Loucy (cell line): ENCODE measurements around the gene COPE.
"Not testable (repeated sequence)": the region's sequence is repeated elsewhere in the genome, so short reads cannot be mapped to it uniquely, and the experiment has no call there.

Source experiments
- H2AFZ ChIP-seq: fragments of 200-600 bp; sonication (generic); 2 replicates; pipeline ENCODE4 v1.6.0; 2016; ENCODE audit warnings: antibody characterized with exemption, mild to moderate bottlenecking, low read length, moderate library complexity
- H3F3A ChIP-seq: fragments of 200-600 bp; 2 replicates; pipeline ENCODE4 v1.6.0; 2016; ENCODE audit warnings: antibody characterized with exemption, low read depth, mild to moderate bottlenecking
- H3K27me3 ChIP-seq: fragments of 200-600 bp; sonication (generic); 2 replicates; pipeline ENCODE4 v1.6.1; 2014; ENCODE audit warnings: low read length, mild to moderate bottlenecking; ENCODE audit not compliant: insufficient read depth, poor library complexity, severe bottlenecking
- H3K36me3 ChIP-seq: fragments of 200-600 bp; sonication (generic); 2 replicates; pipeline ENCODE4 v1.6.1; 2016; ENCODE audit warnings: low read length; ENCODE audit not compliant: insufficient read depth
- H3K4me1 ChIP-seq: fragments of 200-600 bp; sonication (generic); 2 replicates; pipeline ENCODE4 v1.5.1; 2014; ENCODE audit warnings: low read length, mild to moderate bottlenecking; ENCODE audit not compliant: insufficient read depth, poor library complexity, severe bottlenecking
- H3K4me2 ChIP-seq: fragments of 200-600 bp; sonication (generic); 2 replicates; pipeline ENCODE4 v1.6.0; 2014; ENCODE audit warnings: antibody characterized with exemption, low read length, low read depth, mild to moderate bottlenecking; ENCODE audit not compliant: poor library complexity, severe bottlenecking
- H3K4me3 ChIP-seq: fragments of 200-600 bp; sonication (generic); 2 replicates; pipeline ENCODE4 v1.5.1; 2014; ENCODE audit warnings: low read length, mild to moderate bottlenecking, mixed read lengths; ENCODE audit not compliant: poor library complexity, severe bottlenecking
- H3K79me2 ChIP-seq: fragments of 200-600 bp; sonication (generic); 2 replicates; pipeline ENCODE4 v1.6.1; 2014; ENCODE audit warnings: low read length; ENCODE audit not compliant: insufficient read depth
- H3K9ac ChIP-seq: fragments of 200-600 bp; sonication (generic); 2 replicates; pipeline ENCODE4 v1.6.0; 2014; ENCODE audit warnings: mild to moderate bottlenecking, low read depth, low read length, moderate library complexity; ENCODE audit not compliant: poor library complexity, severe bottlenecking
- H3K9me2 ChIP-seq: fragments of 200-600 bp; sonication (generic); replicated peaks from 2 replicates; pipeline ENCODE4 v1.6.1; 2016; ENCODE audit warnings: low read depth, low read length, mixed read lengths
- H3K9me3 ChIP-seq: fragments of 200-600 bp; sonication (generic); 2 replicates; pipeline ENCODE4 v1.6.1; 2014; ENCODE audit warnings: mild to moderate bottlenecking, antibody characterized with exemption, low read length, low read depth; ENCODE audit not compliant: insufficient read depth
- H4K20me1 ChIP-seq: fragments of 200-600 bp; sonication (generic); 2 replicates; pipeline ENCODE4 v1.6.0; 2014; ENCODE audit warnings: antibody characterized with exemption, low read length, mild to moderate bottlenecking; ENCODE audit not compliant: insufficient read depth, poor library complexity, severe bottlenecking
- EZH2phosphoT487 ChIP-seq: fragments of 200-600 bp; IDR thresholded peaks from 2 replicates; pipeline ENCODE4 v1.6.1; 2018; ENCODE audit warnings: antibody characterized with exemption, mild to moderate bottlenecking, moderate library complexity, borderline replicate concordance
- TF ChIP-seq, protein P1 (sequence below): fragments of 200-600 bp; sonication (generic); conservative IDR thresholded peaks from 2 replicates; pipeline ENCODE4 v1.5.1; 2014; ENCODE audit warnings: mild to moderate bottlenecking, antibody characterized with exemption, low read length

Gene COPE

DNA sequence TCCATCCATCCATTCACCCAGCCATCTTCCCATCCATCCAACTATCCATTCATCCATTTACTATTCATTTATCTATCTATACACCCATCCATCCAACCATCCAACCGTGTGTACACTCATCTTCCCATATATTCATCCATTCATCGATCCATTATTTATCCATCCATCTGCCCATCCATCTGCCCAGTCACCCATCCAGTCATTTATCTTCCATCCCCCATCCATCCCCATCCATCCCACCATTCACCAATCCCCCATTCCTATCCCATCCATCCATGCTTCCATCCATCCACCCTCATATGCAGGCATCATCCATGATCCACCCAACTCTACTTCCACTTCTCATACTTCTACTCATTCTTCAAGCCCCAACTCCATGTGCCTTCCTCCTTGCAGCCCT is 35.9 kb upstream of the COPE start:
- Histone ChIP-seq H3F3A (no peaks in the 10 kb centered on the region), H3K27me3 (no peaks in the 10 kb centered on the region), H3K79me2 (no peaks in the 10 kb centered on the region), H3K4me3 (no peak overlapping the region), H3K4me2 (no peak overlapping the region), H3K36me3 (no peaks in the 10 kb centered on the region), H3K9me3 (no peaks in the 10 kb centered on the region), H2AFZ (no peak overlapping the region), H4K20me1 (no peaks in the 10 kb centered on the region), H3K4me1 (no peaks in the 10 kb centered on the region), H3K9ac (no peak overlapping the region), H3K9me2 (no peaks in the 10 kb centered on the region)
- TF ChIP-seq EZH2phosphoT487 = no peak
- TF ChIP-seq, protein P1, sequence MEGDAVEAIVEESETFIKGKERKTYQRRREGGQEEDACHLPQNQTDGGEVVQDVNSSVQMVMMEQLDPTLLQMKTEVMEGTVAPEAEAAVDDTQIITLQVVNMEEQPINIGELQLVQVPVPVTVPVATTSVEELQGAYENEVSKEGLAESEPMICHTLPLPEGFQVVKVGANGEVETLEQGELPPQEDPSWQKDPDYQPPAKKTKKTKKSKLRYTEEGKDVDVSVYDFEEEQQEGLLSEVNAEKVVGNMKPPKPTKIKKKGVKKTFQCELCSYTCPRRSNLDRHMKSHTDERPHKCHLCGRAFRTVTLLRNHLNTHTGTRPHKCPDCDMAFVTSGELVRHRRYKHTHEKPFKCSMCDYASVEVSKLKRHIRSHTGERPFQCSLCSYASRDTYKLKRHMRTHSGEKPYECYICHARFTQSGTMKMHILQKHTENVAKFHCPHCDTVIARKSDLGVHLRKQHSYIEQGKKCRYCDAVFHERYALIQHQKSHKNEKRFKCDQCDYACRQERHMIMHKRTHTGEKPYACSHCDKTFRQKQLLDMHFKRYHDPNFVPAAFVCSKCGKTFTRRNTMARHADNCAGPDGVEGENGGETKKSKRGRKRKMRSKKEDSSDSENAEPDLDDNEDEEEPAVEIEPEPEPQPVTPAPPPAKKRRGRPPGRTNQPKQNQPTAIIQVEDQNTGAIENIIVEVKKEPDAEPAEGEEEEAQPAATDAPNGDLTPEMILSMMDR = no peak

DNA sequence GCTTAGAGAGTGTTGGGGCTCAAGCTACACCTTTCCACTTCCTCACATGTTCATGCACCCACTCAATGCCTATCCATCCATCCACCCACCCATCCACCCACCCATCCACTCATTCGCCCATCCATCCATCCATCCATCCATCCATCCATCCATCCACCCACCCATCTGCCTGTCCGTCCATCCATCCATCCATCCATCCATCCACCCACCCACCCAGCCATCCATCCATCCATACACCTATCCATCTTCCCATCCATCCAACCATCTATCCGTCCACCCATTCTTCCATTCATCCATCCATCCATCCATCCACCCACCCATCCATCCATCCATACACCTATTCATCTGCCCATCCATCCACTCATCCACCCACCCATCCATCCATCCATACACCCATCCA is 34.9 kb upstream of the COPE start:
- Histone ChIP-seq H3K79me2 (no peaks in the 10 kb centered on the region), H4K20me1 (no peaks in the 10 kb centered on the region), H3K36me3 (no peaks in the 10 kb centered on the region), H3K9me2 (no peaks in the 10 kb centered on the region), H3K4me3 (no peak overlapping the region), H2AFZ (no peak overlapping the region), H3F3A (no peaks in the 10 kb centered on the region), H3K4me1 (no peaks in the 10 kb centered on the region), H3K27me3 (no peaks in the 10 kb centered on the region), H3K9ac (no peak overlapping the region), H3K9me3 (no peaks in the 10 kb centered on the region), H3K4me2 (no peak overlapping the region)
- TF ChIP-seq, protein P1 = no peak
- no peak for TF ChIP-seq EZH2phosphoT487

DNA sequence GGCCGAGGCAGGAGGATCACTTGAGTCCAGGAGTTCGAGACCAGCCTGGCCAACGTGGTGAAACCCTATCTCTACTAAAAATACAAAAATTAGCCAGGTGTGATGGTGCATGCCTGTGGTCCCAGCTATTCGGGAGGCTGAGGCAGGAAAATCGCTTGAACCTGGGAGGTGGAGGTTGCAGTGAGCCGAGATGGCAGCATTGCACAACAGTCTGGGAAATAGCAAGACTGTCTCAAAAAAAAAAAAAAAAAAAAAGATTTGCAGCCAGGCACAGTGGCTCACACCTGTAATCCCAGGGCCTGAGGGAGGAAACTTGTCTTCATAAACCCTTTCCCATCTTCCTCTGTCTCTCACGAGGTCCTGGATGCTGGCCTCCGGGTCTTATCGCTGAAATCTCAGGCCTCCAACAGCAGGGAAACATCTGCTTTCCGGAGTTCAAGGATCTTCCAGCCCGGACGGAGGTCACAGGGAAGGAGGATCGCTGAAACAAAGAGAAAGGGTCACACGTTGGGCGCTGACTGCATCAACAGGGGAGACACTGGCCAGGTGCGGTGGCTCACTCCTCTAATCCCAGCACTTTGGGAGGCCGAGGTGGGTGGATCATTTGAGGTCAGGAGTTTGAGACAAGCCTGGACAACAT is 33.3 kb upstream of the COPE start:
- H3K9me2 ChIP-seq, H2AFZ ChIP-seq, H3K4me3 ChIP-seq, H3K79me2 ChIP-seq, H3K9ac ChIP-seq, H3K36me3 ChIP-seq, H3K9me3 ChIP-seq, H3K4me1 ChIP-seq, H3K4me2 ChIP-seq, H3K27me3 ChIP-seq, H4K20me1 ChIP-seq, H3F3A ChIP-seq: not testable (repeated sequence)

DNA sequence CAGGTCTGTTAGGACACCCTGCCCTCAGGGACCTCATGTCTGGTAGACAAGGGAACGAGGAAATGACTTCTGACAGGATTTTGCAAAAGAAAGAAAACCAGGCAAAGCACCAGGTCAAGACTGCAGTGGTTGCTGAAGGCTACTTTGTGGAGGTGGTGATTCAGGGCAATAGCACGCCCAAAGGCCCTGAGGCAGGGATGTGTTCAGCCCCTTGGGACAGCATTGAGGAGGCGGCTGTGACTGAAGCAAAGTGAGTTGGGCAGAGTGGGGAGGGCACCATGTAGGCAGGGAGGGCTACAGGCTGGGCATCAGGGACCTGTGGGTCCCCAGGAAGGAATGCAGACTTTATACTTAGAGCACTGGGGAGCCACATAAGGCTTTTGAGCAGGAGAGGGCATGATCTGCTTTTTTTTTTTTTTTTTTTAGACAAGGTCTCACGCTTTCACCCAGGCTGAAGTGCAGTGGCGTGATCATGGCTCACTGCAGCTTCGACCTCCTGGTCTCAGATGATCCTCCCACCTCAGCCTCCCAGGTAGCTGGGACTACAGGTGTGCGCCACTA is 32.6 kb upstream of the COPE start:
- no peaks in the 10 kb centered on the region for H3K36me3 ChIP-seq
- no peak for TF ChIP-seq EZH2phosphoT487
- TF ChIP-seq, protein P1 = no peak
- no peaks in the 10 kb centered on the region for H3K27me3 ChIP-seq
- no peaks in the 10 kb centered on the region for H4K20me1 ChIP-seq
- no peak overlapping the region for H3K4me3 ChIP-seq
- H3K4me2 ChIP-seq = no peak overlapping the region
- H2AFZ ChIP-seq = no peak overlapping the region
- H3K9ac ChIP-seq = no peak overlapping the region
- no peaks in the 10 kb centered on the region for H3F3A ChIP-seq
- H3K9me2 ChIP-seq = no peaks in the 10 kb centered on the region
- no peaks in the 10 kb centered on the region for H3K4me1 ChIP-seq
- H3K9me3 ChIP-seq = no peaks in the 10 kb centered on the region
- H3K79me2 ChIP-seq = no peaks in the 10 kb centered on the region
